Measurements from ENCODE around the gene FN1.

The FN1 gene

DNA sequence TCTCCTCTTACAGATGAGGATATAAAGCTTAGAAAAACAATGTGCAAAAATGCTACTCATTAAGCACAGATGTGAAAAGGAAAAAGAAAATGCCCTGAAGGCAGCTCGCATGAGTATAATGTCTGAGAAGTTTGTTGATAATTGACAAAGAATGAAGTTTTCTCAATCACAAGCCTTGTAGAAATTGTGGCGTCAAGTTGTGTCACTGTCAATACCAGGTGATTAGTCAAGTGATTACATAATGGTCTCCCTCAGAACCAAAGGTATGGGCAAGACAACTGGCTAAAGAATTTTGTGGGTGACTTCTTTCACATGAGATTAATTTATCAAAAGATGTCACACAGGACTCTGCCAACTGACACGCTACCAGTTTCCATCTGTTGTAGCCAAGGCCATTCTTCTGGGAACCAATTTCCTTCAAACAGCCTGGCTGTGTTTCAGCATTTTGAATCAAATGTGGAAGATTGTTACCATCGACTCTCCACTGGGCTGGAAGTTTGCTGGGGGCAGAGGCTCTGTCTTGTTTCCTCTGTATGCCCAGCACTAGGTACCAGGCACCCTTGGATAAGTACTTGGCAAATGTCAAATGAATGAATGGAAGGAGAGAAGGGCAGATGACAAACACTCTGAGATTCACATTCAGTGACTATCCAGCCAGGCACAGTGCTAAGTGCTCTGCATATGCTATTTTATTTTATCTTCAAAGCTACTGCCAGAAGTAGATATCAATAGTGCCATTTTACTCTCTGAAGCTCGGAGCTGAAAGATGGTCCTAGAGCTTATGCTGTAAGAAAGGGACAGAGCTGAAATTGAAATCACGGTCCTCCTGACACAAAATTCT, 5.9 kb upstream of the FN1 start:
- no peak for DNase-seq

DNA sequence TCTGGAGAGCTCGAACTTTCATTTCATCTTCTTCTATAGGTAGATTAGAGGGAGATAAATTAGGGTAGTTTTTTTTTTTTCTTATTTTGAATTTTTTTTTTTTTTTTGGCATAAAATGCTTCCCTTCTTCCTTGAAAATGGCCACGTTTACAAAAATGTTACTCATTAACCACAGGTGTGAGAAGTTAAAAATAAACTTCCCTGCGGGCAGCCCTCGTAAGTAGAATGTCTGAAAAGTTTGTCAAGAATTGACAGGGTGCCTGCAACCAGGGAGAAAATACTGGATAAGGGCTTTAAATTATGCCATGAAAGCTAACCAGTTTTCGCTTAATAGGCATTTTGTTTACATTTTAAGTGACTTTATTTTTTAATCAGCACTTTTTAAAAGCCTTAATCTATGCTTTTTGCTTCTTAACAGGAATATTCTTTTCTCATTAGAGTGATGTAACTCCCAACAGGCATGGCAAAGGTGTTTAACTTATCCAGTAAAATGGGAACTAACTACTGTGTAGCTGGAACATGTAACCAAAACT, 4.2 kb upstream of the FN1 start:
- DNase-seq = no peak

DNA sequence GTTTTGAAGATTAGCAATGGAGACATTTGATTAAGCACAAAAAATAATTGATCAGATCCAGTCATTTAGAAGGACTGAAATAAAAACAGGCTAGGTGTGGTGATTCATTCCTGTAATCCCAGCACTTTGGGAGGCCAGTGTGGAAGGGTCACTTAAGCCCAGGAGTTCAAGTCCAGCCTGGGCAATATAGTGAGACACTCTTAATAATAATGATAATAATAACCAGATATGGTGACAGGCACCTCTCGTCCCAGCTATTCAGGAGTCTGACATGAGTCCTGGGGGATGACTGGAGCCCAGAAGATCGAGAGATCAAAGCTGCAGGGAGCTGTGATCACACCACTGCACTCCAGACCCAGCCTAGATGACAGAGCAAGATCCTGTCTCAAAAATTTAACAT, 3.5 kb upstream of the FN1 start:
- no peak for DNase-seq

DNA sequence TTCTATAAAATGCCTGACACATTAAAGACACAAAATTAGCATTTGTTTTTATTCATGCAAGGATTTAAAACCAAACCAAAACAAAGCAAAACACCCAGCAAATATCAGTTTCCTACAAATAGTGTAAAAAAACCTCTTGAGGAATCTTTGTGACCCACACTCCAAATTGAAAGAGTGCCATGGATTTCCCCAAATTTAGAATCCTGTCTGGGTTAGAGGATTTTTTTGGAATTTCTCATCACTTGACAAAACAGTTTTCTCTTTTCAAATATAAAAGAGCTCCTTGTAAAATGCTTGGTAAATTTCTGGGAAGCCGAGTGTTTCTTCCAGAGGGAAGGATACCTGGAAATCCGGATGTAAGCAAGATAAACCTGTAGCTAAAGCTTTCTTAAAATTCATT, 1.7 kb upstream of the FN1 start:
- DNase-seq = no peak

DNA sequence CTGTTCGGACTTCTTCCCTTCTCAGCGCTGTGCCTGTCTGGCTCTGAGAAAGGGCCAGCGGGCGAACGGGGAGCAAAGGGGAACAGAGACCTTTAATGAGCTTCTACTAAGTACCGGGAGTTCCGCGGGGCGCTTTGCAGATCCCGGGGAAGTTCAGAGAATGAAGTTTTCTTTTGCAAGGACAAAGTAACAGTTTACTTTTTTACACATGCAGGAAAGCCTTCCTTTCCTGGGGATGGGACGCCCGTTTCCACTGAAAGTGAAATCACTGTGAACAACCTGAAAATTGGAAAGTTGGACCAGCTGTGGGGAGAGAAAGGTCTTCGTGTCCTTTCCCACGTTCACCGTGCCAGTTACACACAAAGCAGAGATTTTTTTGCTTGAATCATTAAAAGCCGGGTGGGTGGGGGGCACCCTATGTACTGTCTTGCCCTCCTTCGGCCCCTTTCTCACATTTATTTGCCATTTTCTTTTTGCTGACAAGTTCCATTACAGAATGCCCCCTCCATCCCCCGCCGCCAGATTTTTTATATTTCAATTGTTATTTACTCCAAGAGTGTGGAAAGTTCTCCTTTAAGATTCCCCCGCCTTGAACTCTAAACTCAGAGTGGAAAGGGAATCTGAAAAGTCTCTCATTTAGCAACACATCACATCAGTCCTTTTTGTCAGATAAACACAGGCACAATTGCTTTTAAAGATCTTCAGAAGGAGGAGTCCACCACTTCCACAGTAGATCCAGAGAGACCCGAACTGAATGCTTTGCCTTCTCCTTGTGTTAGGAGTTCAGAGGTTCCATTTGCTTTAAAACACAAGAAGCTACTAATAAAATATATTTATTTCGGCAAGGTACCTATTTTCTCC, 1.1 kb upstream of the FN1 start:
- no peak for DNase-seq

DNA sequence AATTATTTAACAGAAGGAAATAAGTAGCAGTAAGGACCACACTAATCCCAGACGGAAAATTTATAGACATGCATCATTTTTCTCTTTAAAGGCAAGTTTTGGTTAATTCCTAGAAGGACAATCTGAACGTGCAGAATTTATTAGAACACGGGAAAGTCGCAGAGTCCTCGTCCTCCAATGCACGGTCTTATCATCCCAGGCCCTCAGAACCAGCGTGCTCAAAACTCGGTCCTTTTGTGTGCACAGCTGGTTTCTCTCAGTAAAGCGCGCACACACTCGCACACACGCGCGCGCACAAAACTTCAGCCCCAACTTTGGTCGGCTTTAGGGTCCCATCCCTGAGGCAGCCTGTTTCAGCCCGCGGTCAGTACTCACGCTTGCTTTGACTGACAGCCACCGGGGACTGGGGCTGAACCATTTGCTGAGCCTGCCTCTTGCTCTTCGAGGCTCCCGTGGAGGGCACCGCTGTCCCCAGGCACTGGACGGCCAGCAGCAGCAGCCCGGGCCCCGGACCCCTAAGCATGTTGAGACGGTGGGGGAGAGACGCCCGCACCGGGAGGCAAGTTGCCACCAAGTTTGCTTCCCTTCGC, 493 bp downstream of the FN1 start:
- DNase-seq = no peak

DNA sequence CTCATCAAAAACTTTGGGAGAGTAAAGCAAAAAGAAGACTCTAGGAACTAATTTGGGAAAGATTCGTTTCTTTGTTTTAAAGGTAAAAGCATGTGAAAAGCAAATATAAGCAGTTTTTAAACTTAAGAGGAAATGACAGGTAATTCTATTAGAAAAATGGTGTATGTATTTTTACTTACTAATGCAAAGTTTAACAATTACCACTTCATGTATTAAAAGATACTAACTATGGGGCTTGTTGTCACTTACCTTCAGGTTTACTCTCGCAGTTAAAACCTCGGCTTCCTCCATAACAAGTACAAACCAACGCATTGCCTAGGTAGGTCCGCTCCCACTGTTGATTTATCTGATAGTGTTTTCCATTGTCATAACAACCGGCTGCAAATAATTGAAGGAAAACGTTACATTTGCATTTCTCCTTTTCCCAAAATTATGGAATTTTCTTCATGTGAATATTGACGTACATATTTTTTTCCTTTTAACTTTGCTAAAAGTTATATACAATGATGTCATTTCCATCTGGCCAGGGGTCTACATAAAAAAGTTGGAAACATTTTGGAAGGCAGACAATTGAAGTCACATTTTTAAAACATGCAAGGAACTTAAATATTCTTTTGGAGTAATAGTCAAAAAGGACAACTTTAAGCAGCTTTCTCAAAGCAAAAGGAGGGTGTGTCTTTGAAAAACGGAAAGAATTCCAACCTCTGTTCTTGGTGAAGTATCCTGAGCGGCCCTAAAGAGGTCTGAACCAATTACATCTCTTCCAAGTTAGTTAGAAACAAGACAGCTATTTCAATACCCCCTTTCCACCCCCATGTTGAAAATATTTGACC, 1.2 kb downstream of the FN1 start:
- DNase-seq = no peak

DNA sequence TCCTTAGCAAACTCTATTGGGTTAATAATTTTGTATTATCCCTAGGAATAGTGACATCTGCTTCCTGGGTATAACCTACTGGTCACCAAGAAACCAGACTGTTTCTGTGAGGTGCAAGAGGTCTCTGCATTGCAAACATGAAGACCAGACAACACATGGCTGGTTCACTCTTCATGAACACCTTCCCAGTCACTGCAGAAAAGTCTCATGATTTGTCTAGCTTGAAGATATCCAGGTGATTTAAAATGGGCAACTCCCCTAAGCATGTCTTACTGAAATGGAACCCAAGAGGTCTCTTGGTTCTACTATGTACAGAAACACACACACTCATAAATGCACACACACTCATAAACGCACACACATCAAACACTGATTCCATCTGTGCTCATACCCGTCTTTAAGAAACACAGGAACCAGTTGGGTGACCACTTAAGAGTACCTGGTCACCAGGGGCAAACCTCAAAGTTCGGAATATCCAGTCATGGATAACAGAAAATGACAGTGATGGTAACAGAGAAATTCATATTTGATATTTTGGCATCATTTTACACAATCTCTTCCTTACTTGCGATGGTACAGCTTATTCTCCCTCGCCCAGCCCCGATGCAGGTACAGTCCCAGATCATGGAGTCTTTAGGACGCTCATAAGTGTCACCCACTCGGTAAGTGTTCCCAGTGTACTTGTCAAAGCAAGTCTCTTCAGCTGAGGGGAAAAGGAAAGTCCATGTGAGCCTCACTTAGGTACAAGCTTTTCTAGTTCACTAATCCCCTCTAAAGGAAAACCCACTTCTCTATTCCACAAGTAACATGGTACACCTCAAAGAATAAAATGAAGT, 2.9 kb downstream of the FN1 start:
- no peak for DNase-seq

DNA sequence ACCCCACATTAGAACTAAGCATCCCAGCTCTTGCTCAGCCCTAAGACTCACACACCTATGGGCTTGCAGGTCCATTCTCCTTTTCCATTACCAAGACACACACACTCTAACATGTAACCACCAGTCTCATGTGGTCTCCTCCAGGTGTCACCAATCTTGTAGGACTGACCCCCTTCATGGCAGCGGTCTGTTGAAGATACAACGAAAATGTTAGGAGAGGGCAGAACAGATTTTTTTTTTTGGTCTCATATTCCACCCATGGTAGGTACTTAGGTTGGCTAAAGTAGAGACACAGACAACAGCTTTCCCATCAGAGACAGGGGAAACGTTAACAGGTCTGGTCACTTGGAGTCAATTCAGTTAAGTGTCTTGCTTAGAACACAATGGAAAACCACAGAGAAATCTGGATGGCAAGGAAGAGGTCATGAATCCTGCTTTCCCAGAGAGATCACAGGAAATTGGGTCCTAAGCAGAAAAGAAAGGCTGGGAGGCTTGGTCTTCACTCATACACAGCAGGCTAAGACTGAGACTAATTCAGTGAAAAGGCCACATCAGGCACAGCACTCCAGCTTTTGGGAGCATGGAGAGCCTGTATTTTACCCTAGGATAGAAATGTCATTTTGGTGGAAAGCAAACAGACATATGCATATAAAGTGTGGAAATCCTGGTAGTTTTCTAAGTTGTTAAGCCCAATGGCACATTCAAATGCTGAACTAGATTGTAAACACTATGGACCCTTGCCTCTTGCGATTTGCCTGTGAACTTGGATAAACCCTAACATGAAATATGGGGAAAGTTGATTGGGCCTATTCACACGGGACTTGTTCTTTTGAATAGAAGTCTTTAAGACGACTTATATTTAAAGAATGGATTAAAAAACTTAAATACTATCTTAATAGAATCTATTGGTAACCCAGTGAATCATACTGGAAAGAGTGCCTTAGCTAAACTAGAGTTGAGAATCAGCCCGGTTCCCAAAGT, 3.8 kb downstream of the FN1 start:
- no peak for DNase-seq

DNA sequence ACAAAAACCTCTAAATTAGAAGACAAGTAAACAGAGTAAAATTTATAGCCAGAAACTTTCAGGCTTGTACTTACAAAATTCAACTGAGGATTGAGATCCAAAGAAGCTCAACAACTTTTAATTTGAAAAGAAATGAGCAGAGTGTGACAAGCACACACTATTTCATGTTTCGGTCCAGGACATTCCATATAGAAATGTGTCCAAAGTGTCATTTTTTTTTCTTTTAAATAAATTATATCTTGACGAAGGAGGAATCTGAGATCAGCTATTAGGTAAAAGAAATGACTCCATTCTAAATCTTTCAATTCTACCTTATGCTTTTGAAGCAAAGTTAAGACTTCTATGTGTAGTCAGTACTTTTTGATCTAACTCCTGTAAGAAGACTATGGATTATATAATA, 4.6 kb downstream of the FN1 start:
- no peak for DNase-seq

DNA sequence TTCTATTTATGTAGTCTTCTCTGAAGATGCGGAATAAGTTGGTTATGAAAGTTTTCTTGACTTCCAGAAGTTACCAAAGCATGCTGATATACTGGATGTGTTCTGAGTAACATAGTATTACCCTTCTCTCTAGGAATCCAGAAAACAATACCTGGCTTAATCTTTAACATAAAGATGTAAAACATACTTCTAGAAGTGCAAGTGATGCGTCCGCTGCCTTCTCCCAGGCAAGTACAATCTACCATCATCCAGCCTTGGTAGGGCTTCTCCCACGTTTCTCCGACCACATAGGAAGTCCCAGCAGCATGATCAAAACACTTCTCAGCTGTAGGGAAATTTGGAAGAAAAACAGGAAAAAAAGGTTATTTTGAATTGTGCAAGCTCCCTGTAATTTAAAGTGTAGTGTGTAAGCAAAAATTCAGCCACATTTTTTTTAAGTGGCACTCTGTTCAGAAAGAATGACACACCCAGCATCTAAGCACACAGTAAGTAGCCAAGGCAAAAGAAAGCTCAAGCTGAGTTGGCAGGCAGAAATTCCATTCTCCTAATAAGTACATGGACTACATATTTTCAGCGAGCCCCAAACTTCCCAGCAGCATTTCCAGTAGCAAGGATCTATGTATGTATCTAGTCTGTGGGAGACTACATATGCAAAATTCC, 5.2 kb downstream of the FN1 start:
- DNase-seq = no peak

DNA sequence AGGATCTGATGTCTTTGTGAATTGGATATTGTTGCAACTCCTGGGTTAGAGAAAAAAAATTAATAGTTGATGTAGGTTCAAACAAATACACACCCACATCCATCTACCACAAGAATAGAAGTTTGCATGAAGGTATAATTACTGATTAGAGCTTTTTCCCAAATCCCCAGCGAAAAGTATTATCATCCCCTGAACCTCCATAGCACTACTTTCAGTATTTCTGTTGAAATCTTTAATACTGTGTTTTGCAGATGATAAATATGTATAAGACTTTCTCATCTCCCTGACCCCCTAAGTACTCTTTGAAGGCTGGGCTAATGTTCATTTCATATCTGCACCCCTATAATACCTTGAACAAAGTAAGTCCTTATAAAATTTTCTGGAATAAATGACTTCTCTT, 6.4 kb downstream of the FN1 start:
- DNase-seq = no peak

DNA sequence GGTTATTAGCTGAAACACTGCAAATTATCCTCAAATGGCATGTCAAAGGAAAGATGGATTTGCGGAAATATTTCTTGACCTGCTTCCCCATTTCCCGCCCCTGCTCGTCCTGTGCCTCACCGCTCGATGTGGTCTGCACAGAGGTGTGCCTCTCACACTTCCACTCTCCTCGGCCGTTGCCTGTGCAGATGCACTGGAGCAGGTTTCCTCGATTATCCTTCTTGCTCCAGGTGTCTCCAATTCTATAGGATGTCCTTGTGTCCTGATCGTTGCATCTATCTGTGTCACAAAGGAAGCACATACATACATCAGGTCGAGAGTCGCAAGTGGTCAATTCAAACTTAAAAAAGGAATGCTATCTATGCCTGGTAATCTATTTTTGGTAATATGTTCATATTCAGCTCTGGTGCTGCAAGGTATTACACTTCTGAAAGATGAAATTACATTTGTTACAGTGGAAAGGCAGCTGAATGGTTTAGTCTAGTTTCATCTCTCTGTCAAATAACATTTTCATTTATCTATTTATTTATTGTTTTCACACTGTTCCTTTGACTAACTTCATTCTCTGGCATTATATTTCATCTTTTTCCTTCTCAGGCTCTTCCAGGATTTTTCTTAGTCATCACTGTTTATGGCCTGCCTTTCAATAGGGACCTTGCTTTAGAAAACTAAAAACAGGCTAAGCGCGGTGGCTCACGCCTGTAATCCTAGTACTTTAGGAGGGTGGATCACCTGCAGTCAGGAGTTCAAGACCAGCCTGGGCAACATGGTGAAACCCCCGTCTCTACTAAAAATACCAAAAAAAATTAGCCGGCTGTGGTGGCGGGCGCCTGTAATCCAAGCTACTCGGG, 7.6 kb downstream of the FN1 start:
- no peak for DNase-seq

DNA sequence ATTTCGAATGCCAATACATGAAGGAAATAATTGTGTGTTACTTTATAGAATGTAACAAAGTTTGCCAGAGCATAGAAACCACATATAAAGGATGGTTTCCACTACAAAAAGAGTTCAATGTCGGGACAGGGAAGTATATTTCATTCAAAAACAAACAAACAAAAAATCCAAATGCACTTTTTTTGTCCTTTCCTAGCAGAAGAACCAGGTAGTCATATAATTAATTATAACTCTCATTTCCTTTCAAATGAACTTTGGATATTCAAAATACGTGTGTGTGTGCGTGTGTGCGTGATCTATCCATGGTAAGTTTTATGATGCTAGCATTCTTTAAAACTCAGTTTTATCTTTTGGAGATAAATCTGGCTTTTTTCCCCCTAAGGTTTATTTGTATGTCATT, 8.3 kb downstream of the FN1 start:
- DNase-seq = no peak

DNA sequence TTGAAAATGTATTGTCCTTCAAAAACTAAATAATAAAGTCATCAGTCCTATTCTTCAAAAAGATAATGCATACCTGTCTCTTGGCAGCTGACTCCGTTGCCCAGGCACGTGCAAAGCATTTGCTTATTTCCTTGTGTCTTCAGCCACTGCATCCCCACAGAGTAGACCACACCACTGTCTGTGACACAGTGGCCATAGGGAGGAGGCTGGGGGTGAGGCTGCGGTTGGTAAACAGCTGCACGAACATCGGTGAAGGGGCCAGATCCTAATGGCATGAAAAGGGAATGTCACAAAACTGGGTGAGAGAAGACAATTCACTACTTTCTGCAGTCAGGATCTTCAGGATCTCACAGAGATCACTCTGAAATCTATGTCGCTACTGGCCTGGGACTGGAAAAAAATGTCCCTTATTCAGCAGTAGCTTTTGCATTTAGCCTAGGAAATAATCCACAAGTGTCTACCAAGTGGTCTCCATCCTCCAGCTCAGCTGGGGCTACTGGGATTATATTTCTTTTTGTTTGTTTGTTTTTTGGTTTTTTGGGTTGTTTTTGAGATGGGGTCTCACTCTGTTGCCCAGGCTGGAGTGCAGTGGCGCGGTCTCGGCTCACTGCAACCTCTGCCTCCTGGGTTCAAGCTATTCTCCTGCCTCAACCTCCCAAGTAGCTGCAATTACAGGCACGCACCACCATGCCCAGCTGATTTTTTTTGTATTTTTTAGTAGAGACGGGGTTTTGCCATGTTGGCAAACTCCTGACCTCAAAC, 10.7 kb downstream of the FN1 start:
- no peak for DNase-seq

DNA sequence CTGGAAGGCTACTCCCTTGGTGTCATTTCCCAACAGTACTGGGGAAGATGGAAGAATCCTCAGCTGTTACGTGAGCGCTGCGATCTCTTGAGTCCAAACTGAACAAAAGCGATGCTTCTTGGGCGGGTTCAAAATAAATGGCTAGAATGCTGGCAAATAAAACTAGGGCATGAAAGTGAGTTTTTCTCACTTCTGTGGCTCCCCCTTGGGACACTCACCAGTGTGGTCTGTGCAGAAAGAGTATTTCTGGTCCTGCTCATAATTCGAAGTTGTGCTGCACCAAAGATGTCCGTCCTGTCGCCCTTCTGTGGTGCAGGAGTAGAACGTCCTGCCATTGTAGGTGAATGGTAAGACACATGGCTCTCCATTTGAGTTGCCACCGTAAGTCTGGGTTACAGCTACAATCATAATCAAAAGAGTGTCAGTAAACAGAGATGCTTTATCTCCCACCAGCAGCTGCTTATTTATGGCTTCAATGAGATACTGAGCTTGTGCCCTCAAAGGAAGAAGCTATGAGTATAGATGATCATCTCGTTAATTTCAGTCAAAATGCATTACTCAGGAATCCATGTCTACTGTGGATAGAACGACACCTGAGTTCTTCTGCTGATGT, 11.8 kb downstream of the FN1 start:
- DNase-seq = no peak

DNA sequence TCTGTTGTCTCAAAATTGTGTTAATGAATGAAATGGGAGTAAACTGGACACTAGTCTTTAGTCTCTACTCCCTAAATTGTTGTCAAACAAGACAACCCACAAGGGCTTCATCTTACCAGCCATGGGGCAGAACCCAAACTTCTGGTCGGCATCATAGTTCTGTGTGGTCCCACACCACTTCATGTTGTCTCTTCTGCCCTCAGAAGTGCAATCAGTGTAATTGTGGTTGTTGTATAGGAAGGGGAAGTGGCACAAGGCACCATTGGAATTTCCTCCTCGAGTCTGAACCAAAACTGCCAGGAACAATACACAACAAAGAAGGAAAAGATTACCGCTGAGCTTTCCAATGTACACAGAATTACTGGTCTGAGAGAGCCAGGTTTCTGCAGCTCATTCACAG, 12.6 kb downstream of the FN1 start:
- DNase-seq = no peak

DNA sequence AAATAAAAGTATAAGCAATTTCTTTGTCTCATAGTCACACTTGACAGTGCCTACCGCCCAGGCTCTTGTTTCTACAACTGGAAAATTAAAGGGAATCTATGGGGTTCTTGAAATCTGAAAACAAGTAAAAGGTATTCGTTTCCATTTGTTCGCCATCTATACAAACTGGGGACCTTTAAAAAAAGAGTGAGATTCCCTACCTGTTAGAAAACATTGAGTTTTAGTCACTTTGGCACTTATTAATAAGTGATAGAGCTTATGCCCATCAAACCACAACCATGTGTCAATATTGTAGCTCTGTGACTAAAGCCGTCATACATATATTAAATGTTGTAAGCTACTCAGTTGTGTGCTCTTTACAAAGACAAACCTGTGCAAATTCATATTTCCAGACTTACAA, 13.2 kb downstream of the FN1 start:
- DNase-seq = no peak
